Skin epidermis (tissue), 12 donors: ENCODE measurements around the gene LAX1.
A peak's percentile ranks its signal among the peaks of the same experiment; 100 is the strongest.
"Not testable (repeated sequence)": the region's sequence is repeated elsewhere in the genome, so short reads cannot be mapped to it uniquely, and the experiment has no call there.

Experiments used
- H3K27ac ChIP-seq, 21 experiments: fragments of 200-600 bp; sonication (generic) in 11 of 21; one replicate each; pipeline ENCODE4 v1.5.0; 2020; ENCODE audit warnings: mild to moderate bottlenecking in 3 of 21, inconsistent platforms in 2 of 21, moderate library complexity in 2 of 21
- H3K4me3 ChIP-seq, 7 experiments: fragments of 200-600 bp; sonication (generic) in 2 of 7; one replicate each; pipeline ENCODE4 v1.5.0; 2020; ENCODE audit warnings: inconsistent platforms in 2 of 7, mild to moderate bottlenecking in 2 of 7, moderate library complexity in 1 of 7

LAX1 gene

GRCh38 chr1:203764105-203765028 is 616 bp upstream of the LAX1 start:
- Histone ChIP-seq H3K4me3 (no peak overlapping the region), H3K27ac (peak overlapping the region in 18 of 21 experiments; percentile 5 to 96 (median 72))

DNA sequence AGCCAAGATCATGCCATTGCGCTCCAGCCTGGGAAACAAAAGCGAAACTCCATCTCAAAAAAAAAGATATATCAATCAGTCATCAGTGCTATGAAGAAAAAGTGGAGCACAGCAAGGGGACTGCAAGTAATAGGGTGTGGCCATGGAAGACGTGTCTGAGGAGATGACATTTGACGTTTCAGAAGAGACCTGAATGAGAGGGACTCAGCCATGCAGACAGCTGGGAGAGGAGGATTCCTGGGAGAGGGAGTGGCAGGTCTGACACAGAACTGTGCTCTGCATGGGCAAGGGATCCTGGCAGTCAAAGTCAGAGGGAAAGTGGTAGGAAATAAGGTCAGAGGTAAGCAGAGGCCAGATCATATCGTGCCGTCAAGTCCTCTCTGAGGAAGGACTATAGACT is 3.3 kb downstream of the LAX1 start:
- Histone ChIP-seq H3K4me3 (no peak overlapping the region), H3K27ac (peak overlapping the region in 16 of 21 experiments; percentile 20 to 83 (median 71))

DNA sequence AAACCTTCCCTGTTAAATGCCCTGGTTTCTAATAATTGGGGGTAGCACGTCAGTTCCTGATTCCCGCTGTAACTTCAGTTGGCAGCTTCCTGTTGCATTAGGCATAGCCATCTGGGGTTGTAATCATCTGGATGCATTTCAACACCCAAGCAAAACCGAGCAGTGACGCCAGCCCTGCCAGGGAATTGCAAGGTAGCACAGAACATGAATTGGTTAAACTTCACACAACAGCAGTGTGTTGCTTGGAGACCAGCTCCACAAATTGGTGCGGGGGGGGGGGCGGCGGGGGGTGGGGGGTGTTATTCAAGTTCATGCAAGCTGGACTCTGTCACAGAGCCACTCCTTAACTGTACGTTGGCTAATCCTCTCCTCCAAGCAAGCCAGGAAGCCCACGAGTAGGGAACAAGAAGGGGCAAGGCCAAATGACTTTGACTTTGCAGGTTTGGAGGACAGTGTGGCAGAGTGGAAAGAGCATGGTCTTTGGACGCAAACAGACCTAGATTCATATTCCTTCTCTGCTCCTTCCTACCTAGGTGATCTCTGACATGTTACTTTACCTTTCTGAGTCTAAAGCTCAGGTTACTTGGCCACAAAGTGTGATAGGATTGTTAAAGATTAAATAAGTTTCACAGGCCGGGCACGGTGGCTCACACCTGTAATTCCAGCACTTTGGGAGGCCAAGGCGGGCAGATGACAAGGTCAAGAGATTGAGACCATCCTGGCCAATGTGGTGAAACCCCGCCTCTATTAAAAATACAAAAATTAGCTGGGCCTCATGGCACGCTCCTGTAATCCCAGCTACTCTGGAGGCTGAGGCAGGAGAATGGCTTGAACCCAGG is 4.7 kb downstream of the LAX1 start:
- H3K27ac ChIP-seq = peak overlapping the region in 19 of 21 experiments; percentile 13 to 83 (median 72)
- H3K4me3 ChIP-seq = no peak overlapping the region

DNA sequence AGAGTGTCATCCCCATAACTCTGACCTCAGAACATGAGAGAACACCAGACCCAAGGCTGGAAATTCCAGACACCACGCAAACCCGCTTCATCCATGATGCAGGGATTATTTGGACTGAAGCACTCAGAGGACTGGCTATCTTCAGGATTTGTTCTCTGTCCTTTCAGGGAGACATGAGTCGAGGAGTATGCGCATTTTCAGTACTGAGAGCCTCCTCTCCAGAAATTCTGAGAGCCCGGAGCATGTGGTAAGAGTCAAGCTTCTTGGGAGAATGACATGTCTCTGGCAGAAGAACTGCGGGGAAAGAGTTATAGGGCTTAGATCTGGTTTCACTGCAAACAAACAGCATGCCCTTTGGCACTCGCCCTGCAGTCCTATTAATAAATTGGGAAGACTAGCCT is 6.9 kb downstream of the LAX1 start:
- Histone ChIP-seq H3K27ac (peak overlapping the region in 1 of 21 experiments; percentile 62), H3K4me3 (no peak overlapping the region)

DNA sequence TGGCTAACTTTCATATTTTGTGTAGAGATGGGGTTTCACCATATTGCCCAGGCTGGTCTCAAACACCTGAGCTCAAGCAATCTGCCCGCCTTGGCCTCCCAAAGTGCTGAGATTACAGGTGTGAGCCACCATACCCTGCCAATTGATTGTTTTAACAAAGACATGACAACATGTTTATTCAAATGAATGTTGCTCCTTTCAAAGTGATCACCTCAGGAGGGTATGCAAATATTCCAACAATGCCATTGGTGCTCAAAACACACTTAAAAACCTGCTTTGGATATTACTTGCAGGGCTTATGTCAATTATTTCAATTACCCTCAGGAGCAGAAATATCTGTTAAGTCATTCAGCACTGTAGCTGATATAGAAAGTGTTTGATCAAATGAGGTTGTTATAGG is 7.9 kb downstream of the LAX1 start:
- Histone ChIP-seq H3K4me3 (no peak overlapping the region), H3K27ac (no peak overlapping the region)

DNA sequence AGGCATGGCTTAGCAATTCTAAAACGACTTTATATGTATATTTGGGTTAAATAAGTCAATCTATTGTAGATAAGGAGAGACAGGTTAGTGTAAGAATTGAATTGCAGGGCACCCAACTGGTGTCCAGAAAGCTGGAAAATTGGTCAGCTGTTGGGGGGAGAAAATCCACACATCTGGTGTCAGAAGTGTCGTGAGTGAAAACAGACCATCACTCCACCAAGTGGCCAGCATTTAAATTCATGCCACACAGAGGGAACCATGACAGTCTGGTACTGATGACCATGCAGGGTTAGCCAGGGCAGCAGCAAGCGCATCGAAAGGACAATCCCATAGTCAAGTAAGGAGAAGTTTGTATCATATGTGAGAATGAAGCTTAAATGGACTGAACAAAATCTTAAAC is 11.7 kb downstream of the LAX1 start:
- Histone ChIP-seq H3K27ac (no peak overlapping the region), H3K4me3 (no peak overlapping the region)

GRCh38 chr1:203777596-203777995 is 12.6 kb downstream of the LAX1 start:
- Histone ChIP-seq H3K27ac (no peak overlapping the region), H3K4me3 (no peak overlapping the region)

DNA sequence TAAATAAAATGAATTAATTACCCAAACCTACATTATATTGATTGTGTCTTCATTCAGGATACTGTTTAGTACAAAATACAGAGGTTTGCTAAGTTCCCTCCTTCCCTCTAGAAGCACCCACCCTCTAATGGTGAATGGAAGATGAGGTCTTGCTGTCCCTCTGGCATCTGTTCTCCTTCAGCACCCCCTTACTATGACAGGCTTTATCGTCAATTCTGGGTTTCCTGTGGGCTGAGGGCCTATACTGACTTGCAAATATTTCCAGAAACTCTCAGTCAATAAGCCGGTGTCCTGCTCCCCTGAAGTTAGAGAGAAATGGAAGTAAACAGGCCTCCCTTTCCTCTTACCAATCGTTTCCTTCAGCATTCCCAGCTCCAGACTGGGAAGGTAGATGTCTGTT is 13.2 kb downstream of the LAX1 start:
- no peak overlapping the region for H3K4me3 ChIP-seq

GRCh38 chr1:203778789-203779188 is 13.8 kb downstream of the LAX1 start:
- Histone ChIP-seq H3K4me3 (no peak overlapping the region), H3K27ac (no peak overlapping the region)

More for the DNA sequence above, 13.2 kb downstream of the LAX1 start:
- H3K27ac ChIP-seq = no peak overlapping the region

GRCh38 chr1:203781962-203782361 is 17.0 kb downstream of the LAX1 start:
- Histone ChIP-seq H3K4me3 (no peak overlapping the region), H3K27ac (no peak overlapping the region)

DNA sequence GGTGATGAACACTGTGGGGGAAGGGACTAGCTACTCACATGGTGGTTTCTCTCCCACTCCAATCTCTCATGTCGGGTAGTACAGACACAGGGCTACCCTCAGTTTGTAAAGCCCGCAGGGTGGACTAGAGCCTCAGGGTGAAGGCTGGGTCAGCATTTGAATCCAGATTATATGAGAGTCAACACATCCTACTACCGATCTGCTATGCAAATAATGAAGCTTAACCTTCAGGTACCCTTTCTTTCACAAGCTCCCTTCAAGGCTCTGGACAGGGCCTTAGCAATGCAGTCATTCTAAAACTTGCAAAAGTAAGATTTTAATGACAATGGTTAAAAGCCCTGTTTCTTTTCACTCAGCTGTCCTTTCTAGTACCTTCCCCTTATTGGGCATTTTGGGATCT is 25.0 kb downstream of the LAX1 start:
- Histone ChIP-seq H3K4me3 (no peak overlapping the region), H3K27ac (no peak overlapping the region)

GRCh38 chr1:203791498-203791897 is 26.5 kb downstream of the LAX1 start:
- Histone ChIP-seq H3K4me3 (no peak overlapping the region), H3K27ac (no peak overlapping the region)

DNA sequence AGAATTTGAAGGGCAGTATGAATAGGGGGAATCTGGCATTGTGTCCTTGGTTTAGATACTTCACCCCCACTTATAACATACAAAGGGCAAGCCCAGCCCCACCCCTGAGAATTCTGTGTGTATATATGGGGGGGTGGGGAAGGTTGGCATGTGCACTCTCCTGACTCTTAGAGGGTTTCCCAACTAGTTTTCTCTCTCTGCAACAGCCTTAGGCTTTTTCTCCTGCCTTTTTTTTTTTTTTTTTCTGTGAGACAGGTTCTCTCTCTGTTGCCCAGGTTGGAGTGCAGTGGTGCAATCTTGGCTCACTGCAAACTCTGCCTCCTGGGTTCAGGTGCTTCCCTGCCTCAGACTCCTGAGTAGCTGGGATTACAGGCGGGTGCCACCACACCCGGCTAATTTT is 27.5 kb downstream of the LAX1 start:
- H3K27ac ChIP-seq = no peak overlapping the region

GRCh38 chr1:203793561-203793960 is 28.6 kb downstream of the LAX1 start:
- H3K4me3 ChIP-seq, H3K27ac ChIP-seq: not testable (repeated sequence)

More for the DNA sequence above, 27.5 kb downstream of the LAX1 start:
- H3K4me3 ChIP-seq = no peak overlapping the region

- H3K27ac ChIP-seq = peak overlapping the region in 19 of 21 experiments; percentile 38 to 99 (median 96)
- peak overlapping the region in 6 of 7 experiments; percentile 64 to 92 (median 72) for H3K4me3 ChIP-seq
Measured at GRCh38 chr1:203794764-203795440, 29.9 kb downstream of the LAX1 start.

DNA sequence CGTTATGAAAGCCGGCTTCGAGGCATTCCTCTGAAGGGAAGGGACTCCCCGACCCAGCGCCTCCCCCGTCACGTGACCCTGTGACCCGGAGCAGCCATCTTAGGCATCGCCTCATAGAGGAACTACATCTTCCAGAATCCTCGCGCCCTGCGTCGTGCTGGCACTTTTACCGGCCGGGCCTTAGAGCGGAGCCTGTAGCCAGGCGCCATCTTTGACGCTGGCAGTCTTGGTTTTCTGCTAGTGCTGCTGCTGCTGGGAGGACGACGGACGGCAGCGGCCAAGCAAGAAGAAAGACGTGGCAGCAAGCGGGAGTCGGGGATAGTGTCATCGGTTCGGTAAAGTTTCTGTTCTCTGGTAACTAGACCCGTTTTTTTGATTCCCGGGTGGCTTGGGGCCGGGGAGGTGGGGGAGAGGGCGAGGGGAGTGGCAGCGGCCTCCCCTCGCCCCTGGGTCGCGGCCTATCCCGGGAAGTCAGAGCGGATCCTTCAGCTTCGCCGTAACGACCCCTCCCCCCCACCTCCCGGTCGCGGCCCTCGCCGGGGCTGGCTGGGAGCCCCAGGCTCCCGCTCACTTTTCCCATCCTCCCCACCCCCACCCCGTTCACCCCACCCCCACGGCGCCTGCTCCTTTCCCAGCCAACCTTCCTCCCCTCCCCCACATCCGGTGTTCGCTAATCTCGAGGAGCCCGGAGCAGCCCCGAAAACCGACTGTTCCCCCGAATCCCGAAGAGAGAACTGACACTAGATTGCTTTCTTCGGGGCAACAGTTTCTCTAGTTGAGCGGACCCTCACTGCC is 30.7 kb downstream of the LAX1 start, which contains the start of the genes ZBED6 and ZC3H11A:
Gene ZBED6, plus strand, starts transcription at position 183 of the 795 bp plus-strand sequence. CDS start 1,900 bp downstream, outside the sequence.
Gene ZC3H11A, plus strand, starts transcription at position 183 of the 795 bp plus-strand sequence. CDS start 21,448 bp downstream, outside the sequence.
- H3K27ac ChIP-seq = peak within 1 kb of the TSS; percentile 81 to 99 (median 96)
- H3K4me3 ChIP-seq = peak within 1 kb of the TSS; percentile 64 to 92 (median 67)

DNA sequence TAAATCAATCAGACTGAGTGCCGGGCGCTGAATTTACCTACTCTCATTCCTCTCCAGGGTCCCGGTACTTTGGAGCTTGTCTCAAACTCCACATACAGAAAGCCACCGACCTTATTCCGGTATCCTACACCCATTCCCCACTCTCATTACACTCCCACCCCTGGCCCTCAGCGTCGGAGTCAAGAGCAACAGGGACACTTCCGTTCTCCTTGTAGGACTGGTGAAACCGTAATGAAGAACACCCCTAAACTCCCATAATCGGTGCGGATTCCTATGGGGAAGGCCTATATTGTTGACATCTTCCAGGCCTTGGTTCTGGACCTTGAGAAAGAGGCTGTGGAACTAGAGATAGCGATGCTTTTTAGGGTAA is 31.2 kb downstream of the LAX1 start:
- Histone ChIP-seq H3K27ac (peak overlapping the region; percentile 81 to 99 (median 96)), H3K4me3 (peak overlapping the region; percentile 64 to 92 (median 67))

- H3K27ac ChIP-seq = peak overlapping the region in 7 of 21 experiments; percentile 34 to 99 (median 96)
- peak overlapping the region in 4 of 7 experiments; percentile 67 to 92 (median 78) for H3K4me3 ChIP-seq
Measured at GRCh38 chr1:203797216-203797615, 32.2 kb downstream of the LAX1 start.
